A673 (cell line): ENCODE measurements around the gene POLE3.

Source experiments
- EZH2 ChIP-seq: fragments of 200-600 bp; sonication (generic); IDR thresholded peaks from 2 replicates; pipeline ENCODE4 v1.6.1; 2017; ENCODE audit warnings: borderline replicate concordance, low read depth, mild to moderate bottlenecking, mixed read lengths, antibody characterized with exemption, low read length; ENCODE audit not compliant: poor library complexity, severe bottlenecking
- TF ChIP-seq, protein P1 (sequence below): fragments of 300-800, 200-600 bp; sonication (generic); conservative IDR thresholded peaks from 2 replicates; pipeline ENCODE4 v1.5.1; 2017; ENCODE audit warnings: low read depth, mild to moderate bottlenecking, antibody characterized with exemption, low read length, moderate library complexity, mixed read lengths

DNA sequence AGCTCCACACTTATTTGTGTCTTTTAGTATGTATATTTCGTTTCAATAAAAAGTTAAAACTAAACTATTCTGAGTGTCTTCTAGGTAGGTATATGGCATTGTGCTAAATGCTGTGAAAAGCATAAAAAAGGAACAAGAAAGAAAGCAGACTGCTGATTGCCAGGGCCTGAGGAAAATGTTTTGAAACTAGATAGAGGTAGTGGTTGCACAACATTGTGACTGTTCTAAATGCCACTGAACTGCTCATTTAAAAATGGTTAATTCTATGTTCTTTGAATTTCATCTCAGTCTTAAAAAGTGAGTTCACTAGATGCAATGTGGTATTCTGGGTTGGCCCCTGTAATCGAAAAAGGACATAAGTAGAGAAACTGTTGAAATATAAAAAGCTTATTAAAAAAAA lies 6.8 kb downstream of the POLE3 start:
- TF ChIP-seq, protein P1, sequence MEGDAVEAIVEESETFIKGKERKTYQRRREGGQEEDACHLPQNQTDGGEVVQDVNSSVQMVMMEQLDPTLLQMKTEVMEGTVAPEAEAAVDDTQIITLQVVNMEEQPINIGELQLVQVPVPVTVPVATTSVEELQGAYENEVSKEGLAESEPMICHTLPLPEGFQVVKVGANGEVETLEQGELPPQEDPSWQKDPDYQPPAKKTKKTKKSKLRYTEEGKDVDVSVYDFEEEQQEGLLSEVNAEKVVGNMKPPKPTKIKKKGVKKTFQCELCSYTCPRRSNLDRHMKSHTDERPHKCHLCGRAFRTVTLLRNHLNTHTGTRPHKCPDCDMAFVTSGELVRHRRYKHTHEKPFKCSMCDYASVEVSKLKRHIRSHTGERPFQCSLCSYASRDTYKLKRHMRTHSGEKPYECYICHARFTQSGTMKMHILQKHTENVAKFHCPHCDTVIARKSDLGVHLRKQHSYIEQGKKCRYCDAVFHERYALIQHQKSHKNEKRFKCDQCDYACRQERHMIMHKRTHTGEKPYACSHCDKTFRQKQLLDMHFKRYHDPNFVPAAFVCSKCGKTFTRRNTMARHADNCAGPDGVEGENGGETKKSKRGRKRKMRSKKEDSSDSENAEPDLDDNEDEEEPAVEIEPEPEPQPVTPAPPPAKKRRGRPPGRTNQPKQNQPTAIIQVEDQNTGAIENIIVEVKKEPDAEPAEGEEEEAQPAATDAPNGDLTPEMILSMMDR: no peak
- no peak for TF ChIP-seq EZH2
